Fibroblast of lung (primary cell): ENCODE data around the gene THRB.

Experiments
- CTCF ChIP-seq, 2 donors: IDR thresholded peaks in 1 of 2; conservative IDR thresholded peaks in 1 of 2; 1 replicate in 1 of 2; 2 replicates in 1 of 2; pipeline ENCODE4 v1.5.1; 2011 to 2012; ENCODE audit warnings: low read length in 2 of 2, control low read depth in 1 of 2, inconsistent platforms in 1 of 2, low read depth in 1 of 2, mild to moderate bottlenecking in 1 of 2
- EZH2 ChIP-seq: IDR thresholded peaks from 2 replicates; pipeline ENCODE4 v1.5.1; 2012; ENCODE audit warnings: low read length, control low read depth, mild to moderate bottlenecking; ENCODE audit errors: missing control alignments

- TF ChIP-seq CTCF (conservative IDR thresholded peaks at IDR 0.05 in 1 of 2, IDR thresholded peaks at IDR 0.05 in 1 of 2; ENCODE audit: low read depth in 1 of 2, low read length in 2 of 2) (no peak), EZH2 (no peak)
Observed at GRCh38 chr3:24136624-24137310, 357.9 kb downstream of the THRB start.
